Fibroblast of skin of scalp (primary cell): ENCODE results near the gene SLC30A7.
"Not testable (repeated sequence)": the region's sequence is repeated elsewhere in the genome, so short reads cannot be mapped to it uniquely, and the experiment has no call there.

Experiments
- DNase-seq: peaks from one replicate; pipeline ENCODE4 v3.0.0-alpha.2; 2013

SLC30A7 gene

DNA sequence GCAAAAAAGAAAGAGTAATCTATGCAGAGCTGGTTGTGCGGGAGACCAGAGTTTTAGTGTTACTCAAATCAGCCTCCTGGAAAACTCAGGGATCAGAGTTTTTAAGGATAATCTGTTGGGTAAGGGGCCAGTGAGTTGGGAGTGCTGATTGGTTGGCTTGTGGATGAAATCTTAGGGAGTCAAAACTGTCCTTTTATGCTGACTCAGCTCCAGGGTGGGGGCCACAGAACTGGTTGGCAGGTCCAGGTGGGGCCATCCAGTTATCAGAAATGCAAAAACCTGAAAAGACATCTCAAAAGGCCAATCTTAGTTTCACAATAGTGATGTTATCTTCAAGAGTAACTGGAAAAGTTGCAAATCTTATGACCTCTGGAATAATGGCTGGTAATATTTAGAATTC, 4.5 kb upstream of the SLC30A7 start:
- no peak for DNase-seq

DNA sequence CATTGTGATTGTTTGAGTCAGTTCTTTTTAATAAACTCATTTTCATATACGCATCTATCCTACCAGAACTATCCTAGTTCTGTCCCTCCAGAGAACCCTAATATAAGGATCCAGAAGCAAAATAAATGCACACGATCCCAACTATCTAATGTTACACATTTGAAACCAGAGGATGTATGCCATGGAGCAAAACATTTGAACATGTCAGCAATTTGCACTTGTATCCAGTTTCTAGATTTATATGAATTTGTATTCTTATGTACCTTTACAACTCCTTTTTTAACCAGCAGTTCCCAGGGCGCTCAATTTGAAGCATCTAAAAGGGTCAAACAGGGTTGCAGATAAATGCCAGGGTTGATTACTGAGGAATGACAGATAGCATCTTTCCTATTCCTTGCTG, 3.3 kb upstream of the SLC30A7 start:
- DNase-seq, result no peak

DNA sequence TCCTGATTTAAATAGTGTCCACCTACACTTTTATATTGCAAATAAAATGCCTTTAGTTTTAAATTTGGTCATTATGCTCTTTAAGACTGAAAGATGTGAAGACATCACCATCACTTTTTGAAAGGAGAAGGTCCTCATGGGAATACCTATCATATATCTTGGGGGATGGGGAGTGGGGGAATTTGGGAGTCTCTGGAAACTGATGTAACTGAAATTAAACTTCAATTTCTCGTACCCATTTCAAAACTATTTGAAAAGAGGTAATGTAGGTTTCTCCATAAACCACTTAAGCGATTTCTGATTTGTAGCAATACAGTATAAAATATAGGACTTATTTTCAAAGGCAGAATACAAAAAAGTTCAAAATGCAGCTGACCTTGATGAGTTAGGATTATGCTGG, 2.2 kb upstream of the SLC30A7 start:
- no peak for DNase-seq

DNA sequence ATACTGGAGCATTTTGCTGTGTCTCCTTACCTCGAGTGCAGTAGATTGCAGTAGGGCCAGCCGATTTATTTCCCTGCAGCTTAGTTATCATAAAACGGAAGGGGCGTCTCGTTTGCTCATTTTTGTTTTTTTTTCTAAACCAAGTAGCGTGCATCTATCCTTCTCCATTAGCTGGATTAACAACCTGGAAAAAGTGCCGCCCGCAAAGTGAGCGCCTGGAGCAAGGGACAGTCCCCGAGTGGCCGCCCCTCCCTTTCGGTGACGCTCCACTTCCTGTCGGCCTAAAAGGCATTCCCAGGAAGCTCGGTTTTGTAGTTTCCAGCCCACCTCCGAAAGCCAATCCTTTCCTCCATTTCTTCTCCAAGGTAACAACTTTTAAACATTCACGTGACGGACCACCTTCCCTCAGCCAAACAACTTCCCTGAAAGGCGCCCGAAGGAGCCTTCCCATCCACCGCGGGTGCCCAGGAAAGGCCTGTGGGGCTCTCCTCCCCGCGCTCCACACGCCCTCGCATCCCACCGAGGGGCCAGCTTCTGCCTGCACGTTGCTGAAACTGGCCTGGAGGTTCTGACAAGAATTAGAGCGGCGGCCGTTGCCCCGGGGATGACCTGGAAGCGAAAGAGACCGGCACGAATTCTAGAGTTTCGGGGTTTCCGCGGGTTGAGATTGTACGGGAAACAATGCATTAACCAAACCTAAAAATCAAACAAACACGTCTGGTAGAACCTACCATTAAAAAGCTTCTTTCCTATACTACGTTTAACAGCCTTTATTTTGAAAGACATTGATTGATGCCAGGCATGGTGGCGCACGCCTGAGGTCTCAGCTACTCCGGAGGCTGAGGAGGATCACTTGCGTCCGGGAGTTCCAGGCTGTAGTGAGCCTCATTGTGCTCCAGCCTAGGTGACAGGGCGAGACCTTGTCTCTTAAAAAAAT, 1.0 kb upstream of the SLC30A7 start, which contains the start of gene EXTL2:
Gene EXTL2 (minus strand): TSS at position 240 of the 937 bp plus-strand sequence. CDS start 6,085 bp downstream, outside the sequence.
- DNase-seq, result peak; percentile 75

DNA sequence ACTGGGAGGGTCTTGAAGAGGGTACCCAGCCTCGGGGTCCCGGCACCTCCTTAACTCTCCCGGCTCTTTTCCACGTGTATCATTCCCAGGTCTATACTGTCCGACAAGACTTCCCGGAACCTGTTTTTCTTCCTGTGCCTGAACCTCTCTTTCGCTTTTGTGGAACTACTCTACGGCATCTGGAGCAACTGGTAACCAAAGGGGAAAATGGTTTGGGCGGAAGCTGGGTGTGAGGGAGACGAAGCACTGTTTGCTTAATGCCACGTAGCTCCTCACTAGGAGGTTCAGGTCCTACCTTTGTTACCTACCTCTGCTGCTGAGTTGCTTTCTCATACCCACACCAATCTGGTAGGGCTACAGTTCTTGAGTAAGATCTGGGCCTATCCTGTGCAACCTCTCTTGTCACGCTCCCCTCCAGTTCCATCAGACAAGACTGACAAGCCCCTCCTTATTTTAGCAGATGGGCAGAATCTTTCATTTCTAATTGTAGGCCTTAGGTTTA, 642 bp downstream of the SLC30A7 start:
- DNase-seq, result peak; percentile 42

DNA sequence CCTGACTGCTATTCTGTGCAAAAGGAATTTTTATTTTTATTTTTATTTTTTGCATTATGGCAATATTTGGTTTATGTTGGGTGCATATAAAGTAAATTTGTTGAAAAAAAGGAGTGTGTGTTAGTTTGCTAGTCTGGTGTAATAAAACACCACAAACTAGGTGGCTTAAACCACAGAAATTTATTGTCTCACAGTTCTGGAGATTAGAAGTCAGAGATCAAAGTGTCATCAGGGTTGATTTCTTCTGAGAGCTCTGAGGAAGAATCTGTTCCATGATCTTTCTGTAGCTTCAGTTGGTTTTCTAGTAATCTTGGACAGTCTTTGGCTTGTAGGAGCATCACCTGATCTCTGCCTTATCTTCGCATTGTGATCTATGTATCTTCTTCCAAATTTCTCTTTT, 6.5 kb downstream of the SLC30A7 start:
- DNase-seq, result no peak

DNA sequence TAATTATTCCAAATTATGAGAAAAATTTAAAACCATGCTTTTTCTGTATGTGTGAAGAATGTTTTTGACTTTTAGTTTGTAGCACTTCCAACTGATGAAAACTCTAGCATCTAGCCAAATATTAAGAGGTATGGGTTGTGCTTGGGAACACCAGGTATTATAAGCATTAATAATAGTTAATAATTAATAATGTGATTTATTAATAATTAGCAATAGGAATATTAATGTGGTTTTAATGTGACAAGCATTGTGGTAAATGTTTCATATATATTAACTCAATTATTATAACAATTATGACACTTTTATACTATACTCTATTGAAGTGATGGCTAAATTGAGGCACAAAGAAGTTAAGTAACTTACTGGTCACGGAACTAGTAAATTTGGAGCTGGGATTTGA, 7.9 kb downstream of the SLC30A7 start:
- DNase-seq, result no peak

DNA sequence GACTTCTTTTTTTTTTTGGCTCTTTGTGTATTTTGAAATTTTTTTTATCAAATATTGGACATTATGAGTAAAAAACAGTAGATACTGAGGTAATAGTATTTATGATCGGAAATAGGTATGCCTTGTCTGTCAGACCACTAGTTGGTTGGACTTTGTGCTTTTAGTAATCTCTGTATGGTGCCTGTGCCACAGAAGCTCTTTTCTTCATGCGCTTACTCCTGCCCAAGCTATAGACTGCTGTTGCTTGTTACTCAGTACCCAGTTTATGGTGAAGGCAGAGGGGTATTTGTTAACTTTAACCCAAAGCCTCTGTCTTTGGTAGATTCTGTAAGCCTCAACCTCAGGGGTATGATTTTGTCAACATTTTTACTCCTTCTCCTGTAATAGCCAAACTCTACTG, 8.6 kb downstream of the SLC30A7 start:
- no peak for DNase-seq

DNA sequence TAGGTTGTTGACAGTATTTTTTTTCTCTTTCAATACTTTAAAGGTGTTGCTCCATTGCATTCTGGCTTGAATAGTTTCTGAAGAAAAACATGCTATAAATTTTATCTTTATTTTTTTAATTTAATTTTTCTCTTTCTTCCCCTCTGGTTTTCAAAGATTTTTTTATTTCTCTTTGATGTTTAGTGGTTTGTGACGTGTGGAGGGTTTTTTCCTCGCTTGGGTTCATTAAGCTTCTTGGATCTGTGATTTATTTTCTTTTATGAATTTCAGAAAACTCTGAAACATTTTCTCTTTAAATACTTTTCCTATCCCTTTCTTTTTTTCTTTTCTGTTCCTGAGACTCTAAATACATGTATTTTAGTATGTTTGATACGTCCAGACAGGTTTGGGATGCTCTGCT, 9.3 kb downstream of the SLC30A7 start:
- no peak for DNase-seq

DNA sequence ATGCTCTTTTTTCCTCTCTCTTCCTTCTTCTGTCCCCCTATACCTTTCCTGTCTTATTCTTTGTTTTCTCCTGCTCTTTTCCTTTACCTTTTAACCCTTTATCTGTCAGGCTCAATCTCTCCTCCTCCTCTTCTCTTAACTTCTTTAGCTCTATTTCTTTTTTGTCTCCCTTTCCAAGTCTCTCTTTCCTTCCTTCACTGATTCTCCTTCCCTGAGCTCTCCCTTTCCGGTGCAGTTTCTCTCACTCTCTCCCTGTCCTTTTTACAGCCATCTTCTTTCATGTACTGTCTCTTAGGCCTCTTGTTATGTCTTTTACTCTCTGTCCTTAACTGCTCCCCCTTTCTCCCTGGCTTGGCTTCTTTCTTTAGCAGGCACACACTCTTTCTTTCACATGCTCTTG, 12.0 kb downstream of the SLC30A7 start:
- no peak for DNase-seq

DNA sequence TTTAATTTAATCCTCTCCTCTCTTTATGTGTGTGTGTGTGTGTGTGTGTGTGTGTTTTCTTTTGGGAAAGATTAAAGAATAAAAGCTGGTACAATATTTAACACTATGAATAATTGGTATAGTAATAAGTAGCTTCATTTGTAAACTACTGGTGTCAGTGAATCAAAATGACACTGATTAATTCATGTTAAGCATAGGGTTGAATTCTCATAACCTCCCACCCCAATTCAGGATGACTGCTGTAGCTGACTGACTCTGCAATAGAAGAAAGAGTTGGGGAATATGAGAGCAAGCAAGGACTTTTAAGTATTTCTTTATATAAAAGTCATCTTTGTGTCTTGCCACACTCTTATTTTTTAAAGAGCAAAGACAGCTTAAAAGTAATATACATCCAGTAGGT, 13.1 kb downstream of the SLC30A7 start:
- no peak for DNase-seq

DNA sequence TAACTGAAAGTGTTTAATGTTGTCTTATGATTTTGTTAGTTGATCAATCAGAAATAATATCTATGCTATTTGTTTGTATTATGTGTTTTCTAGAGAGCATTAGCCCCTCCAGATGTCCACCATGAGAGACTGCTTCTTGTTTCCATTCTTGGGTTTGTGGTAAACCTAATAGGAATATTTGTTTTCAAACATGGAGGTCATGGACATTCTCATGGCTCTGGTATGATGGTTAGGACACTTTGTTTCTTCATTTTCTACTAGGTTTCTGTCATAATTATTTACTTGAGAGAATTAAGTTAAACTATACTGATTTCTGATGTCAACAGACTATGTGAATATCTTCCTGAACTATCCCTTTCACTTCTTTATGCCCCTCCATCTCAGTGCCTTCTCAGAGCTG, 16.1 kb downstream of the SLC30A7 start:
- no peak for DNase-seq

DNA sequence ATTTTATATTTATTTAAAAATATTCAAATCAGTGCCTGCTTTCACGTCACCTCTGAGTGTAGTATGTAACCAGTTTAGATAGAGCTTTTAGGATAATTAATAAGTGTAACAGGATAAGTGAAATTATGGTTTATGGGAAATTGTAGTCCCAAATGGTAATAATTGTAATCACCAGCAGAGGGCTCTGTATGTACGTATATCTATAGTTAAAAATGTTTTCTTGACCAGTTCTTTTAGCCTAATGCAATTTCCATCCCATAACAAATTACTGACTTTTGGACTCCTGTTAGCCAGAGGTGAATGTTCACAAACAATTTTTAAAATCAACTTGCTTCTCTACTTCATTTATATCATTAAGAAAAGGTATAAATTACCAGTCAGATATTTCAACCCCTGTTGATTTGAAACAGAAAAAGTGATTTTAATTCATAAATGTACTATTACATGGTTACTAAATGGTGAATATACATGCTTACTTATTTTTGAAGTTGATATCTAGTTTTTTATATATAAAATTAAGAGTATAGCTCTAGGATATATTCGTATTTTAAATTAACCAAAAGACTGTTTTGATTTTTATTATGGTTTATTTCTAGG, 25.3 kb downstream of the SLC30A7 start:
- peak; percentile 59 for DNase-seq

DNA sequence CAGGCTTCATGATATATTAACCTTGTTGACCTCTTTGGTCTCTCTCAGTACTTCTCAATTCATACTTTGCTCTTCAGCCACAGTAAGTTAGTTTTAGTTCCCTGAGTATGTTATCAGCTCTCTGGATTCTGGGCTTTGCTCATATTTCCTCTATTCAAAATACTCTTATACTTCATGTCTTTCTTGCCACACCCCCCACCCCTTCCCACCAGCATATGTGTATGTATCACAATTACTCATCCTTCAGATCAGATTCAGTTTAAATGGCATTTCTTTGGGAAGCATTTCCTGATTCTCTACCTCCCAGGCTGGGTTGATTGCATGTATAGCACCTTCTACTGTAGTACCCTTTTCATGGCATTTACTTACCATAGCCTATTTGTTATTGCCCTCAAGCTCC, 28.3 kb downstream of the SLC30A7 start:
- peak; percentile 45 for DNase-seq

DNA sequence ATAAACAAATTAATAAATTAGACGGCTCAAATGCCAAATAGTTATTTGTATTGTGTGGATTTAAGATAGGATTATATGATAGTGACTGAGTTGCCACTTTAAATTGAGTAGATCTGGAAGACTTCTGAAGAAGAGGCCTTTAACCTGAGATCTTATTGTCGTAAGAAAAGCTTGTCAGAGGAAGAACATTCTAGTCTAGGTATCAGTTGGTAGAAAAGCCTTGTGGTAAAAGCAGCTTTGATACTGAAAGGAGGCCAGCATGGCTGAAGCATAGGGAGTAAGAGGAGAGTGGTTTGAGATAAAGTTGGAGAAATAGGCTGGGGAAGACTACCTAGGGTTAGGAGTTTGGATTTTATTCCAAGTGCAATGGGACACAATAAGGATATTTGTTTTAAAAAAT, 29.1 kb downstream of the SLC30A7 start:
- no peak for DNase-seq

DNA sequence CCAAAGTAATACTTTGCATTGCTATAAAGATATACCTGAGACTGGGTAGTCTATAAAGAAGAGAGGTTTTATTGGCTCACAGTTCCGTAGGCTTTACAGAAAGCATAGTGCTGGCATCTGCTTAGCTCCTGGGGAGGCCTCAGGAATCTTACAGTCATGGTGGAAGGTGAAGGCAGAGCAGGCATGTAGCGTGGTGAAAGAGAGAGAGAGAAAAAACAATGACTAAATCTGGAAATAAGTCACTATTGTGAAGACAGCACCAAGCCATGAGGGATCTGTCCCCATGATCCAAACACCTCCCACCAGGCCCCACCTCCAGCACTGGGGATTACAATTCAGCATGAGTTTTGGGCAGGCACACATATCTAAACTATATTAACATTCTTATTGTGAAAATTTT, 30.4 kb downstream of the SLC30A7 start:
- no peak for DNase-seq

DNA sequence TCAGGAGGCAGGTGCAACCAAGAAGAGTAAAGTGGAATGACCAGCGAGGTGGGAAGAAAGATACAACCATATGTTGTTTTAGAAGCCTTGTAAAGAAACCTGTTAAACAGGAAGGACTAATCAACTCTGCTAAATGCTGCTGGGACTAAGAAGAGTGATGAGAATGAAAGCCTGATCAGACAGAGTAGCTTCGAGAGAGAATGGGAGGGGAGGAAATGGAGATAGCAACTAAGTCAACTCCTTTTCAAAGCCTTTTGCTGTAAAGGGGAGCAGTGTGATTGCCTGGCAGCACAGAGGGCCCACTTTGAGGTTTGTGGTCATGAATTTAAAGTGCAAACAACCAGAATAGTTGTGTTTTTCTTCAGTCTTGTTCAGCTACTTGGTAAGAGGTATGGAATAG, 31.4 kb downstream of the SLC30A7 start:
- no peak for DNase-seq

DNA sequence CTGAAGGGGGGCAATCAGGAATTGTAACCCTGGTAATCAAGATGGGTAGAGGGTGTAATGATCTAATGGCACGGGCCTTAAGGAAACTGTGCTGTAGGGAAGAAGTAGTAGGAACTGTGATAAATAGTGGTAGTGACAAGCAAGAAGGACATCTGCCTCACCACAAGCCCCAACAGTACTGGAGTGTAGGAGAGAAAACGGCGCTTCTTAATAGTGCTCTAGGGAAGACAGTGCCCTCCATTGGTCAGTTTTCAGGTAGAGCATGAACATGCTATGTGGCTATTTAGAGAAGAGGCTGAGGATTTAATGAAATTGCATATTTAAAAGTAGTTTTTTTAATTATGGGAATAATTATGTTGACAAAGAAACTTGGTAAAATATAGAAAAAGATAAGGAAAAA, 32.2 kb downstream of the SLC30A7 start:
- no peak for DNase-seq

DNA sequence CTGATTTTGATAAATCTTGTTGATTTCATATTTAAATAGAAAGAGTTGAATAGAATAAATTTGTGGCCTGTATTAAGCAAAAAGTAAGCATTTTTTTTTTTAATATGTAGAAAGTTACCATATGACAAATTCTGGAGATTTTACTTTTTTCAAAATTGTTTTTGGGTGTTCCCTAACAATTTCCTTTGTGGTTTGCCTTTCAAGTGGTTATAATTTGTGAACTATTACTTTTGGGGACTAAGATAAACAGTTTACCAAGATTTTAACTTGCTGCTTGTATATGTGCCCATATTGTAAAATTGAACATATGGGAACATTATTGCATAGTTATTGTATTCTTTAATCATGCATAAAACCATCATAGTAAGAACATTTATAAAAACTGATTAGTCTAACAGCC, 34.6 kb downstream of the SLC30A7 start:
- no peak for DNase-seq

DNA sequence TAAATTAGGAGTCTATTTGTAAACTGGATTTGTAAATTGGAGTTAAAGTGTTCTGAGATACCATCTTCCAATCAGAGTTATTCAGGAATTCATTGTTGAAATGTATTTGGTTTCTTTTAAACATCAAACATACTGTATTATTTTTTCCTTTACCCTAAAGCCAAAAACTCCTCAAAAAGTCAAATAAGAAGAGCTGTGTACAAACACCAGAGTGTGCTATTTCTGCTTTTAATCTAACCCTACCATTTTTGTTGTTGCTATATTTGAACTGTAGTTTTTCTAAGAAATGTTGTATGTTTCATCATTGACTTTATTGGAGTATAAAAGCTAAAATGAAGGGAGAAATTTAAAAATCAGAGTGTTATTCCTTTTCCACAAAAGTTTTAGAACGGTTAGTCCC, 35.8 kb downstream of the SLC30A7 start:
- DNase-seq, result no peak

DNA sequence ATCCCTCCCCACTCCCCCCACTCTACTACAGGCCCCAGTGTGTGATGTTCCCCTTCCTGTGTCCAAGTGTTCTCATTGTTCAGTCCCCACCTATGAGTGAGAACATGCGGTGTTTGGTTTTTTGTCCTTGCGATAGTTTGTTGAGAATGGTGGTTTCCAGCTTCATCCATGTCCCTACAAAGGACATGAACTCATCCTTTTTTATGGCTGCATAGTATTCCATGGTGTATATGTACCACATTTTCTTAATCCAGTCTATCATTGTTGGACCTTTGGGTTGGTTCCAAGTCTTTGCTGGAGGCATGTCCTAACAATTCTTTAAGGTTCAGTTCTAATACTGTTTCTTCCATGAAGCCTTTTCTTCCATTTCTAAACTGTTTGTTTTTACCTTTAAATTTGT, 37.7 kb downstream of the SLC30A7 start:
- DNase-seq, result not testable (repeated sequence)

DNA sequence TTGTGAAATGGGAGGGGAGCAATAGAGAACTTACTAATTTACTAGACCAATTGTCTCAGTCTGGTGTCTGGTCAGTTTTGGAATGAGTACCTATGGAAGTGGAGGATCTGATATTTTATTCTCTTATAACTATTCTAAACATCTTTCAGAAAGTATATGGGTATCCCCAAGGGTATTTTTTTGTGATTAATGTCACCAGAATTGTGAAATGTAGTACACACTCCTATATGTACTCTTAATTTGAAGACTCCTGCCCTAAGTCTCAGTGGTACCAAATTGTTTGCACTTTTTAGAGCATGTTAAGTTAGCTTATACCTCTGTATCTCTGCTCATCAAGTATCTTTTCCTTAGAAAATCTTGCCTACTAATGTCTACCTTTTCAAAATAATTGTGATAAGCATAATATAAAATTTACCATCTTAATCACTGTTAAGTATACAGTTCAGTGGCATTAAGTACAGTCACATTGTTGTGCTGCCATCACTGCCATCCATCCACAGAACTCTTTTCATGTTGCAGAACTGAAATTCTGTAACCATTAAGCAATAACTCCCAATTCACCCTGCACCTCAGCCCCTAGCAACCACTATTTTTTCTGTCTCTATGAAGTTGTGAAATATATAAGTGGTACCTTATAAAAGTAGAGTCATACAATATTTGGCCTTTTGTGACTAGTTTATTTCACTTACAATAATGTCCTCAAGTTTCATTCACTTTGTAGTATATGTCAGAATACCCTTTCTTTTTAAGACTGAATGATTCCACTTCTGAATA, 40.5 kb downstream of the SLC30A7 start:
- no peak for DNase-seq

DNA sequence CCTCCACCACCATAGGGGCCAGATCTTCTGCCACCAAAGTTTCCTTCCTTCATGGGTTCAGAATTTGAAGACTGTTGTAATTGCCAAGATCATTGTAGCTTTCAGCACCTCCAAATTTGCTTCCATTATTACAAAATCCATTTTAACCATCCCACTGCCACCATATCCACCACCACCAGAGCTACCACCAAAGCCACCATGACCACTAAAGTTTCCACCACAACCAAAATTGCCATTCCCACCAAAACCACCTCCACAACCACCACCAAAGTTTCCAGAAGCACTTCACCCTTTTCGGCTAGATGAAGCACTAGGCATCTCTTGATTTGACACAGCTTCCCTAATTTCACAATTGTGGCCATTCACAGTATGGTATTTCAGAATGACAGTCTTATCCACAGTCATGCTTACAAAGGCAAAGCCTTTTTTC, 45.2 kb downstream of the SLC30A7 start:
- no peak for DNase-seq
